Right lobe of liver (tissue), 4 donors: Measurements from ENCODE around the gene PRSS27.

ENCODE experiments used
- POLR2A ChIP-seq: fragments of 450-650 bp; IDR thresholded peaks from one replicate; pipeline ENCODE4 v1.6.1; 2017; ENCODE audit warnings: antibody characterized with exemption, mild to moderate bottlenecking
- TF ChIP-seq, protein P1 (sequence below), 4 donors: fragments of 200-600 bp in 3 of 4; fragments of 450-650 bp in 1 of 4; IDR thresholded peaks; one replicate each; pipeline versions ENCODE4 v1.5.1 to v1.8.0; 2016 to 2022; ENCODE audit warnings: antibody characterized with exemption in 4 of 4, mild to moderate bottlenecking in 2 of 4
- donor health status: DM: no; HTN: no; CAD: no.
- donor health status: DM: no; HTN: no; CAD: no.
- donor health status: DM: no; HTN: yes; CAD: no.

DNA sequence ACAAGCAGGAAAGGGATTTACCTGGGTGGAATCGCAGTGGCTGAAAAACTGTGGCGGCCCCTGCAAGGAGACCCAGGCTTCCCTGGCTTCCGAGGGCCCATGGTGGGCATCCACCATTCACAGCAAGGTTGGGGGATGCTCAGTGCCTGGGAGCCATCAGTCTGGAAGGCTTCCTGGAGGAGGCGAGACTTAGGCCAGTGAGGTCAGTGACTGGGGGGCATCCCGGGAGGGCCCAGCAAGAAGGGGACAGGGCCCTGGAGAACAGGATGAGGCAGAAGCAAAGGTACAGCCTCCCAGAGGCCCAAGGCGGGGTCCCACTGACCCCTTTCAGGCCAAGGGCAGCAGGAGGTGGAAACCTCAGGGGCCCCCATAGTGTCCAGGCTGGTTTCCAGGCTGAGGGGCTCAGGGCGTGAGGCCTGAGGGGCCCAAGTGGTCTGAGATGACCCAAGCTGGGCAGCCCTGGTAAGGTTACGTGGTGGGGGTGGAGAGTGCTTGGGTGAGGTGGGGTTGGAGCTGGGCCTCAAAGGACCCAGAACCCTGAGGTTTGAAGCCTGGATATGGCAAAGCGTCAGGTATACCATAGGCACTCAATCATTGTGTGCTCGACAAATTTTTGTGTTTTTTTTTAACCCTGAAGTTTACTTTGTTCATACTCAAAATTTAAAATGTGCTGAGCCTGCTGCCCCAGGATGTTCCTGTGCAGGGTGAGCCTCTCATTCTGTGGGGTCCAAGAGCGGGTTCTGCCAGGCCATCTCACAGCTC lies 16.6 kb upstream of the PRSS27 start:
- no peak for TF ChIP-seq POLR2A
- TF ChIP-seq, protein P1, sequence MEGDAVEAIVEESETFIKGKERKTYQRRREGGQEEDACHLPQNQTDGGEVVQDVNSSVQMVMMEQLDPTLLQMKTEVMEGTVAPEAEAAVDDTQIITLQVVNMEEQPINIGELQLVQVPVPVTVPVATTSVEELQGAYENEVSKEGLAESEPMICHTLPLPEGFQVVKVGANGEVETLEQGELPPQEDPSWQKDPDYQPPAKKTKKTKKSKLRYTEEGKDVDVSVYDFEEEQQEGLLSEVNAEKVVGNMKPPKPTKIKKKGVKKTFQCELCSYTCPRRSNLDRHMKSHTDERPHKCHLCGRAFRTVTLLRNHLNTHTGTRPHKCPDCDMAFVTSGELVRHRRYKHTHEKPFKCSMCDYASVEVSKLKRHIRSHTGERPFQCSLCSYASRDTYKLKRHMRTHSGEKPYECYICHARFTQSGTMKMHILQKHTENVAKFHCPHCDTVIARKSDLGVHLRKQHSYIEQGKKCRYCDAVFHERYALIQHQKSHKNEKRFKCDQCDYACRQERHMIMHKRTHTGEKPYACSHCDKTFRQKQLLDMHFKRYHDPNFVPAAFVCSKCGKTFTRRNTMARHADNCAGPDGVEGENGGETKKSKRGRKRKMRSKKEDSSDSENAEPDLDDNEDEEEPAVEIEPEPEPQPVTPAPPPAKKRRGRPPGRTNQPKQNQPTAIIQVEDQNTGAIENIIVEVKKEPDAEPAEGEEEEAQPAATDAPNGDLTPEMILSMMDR (IDR thresholded peaks at IDR 0.05) = no peak
